ENCODE measurements around the gene ARL5C. TPM values are rescaled to one million over a fixed set of nuclear protein-coding genes. Genes with fewer than 3 reads are reported as not detected.

Gene ARL5C, protein sequence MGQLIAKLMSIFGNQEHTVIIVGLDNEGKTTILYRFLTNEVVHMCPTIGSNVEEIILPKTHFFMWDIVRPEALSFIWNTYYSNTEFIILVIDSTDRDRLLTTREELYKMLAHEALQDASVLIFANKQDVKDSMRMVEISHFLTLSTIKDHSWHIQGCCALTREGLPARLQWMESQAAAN
- total RNA-seq: not detected
- long read RNA-seq: 0 reads

DNA sequence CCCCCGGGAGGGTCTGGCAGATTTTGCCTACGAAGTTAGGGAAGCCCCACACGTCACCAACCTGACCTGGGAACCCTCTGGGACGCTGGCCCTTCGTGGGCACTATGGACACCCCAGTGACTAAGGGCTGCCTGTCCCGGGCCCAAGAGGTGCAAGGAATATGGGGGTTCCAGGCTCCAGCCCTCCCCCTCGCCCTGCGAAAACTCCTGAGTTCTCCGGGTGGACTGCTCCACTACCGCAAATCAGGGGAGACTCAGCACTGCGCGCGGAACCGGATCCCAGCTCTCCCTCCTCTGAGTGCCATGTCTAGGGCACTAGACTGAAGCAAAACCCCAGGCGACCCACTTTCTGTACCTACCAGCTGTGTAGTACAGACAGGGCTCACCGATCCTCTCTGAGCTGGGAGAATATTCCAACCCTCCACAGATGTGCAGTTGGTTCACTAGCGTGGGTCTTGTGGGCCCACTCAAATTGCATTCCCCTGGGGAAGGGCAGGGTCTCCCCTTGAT, at the start of gene ARL5C:
TSS of gene ARL5C (minus strand) at position 321 of the 509 bp plus-strand sequence. CDS start 401 bp downstream, outside the sequence.
- H3K4me1 ChIP-seq: peaks cover 15% of the 10 kb centered on the region
- TF ChIP-seq, protein P1, sequence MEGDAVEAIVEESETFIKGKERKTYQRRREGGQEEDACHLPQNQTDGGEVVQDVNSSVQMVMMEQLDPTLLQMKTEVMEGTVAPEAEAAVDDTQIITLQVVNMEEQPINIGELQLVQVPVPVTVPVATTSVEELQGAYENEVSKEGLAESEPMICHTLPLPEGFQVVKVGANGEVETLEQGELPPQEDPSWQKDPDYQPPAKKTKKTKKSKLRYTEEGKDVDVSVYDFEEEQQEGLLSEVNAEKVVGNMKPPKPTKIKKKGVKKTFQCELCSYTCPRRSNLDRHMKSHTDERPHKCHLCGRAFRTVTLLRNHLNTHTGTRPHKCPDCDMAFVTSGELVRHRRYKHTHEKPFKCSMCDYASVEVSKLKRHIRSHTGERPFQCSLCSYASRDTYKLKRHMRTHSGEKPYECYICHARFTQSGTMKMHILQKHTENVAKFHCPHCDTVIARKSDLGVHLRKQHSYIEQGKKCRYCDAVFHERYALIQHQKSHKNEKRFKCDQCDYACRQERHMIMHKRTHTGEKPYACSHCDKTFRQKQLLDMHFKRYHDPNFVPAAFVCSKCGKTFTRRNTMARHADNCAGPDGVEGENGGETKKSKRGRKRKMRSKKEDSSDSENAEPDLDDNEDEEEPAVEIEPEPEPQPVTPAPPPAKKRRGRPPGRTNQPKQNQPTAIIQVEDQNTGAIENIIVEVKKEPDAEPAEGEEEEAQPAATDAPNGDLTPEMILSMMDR (IDR thresholded peaks at IDR 0.05): no peak
- H3K9me3 ChIP-seq: no peaks in the 10 kb centered on the region
- intact Hi-C loops (cut with DNase I): no loop called here
- DNase-seq: no peak
- H3K27ac ChIP-seq: no peak within 1 kb of the TSS
- peak in 1 of 2 donors; percentile 8 for ATAC-seq
- peak within 1 kb of the TSS; percentile 57 for H3K4me3 ChIP-seq
- H3K27me3 ChIP-seq (ENCODE audit: low read depth): peaks cover 9% of the 10 kb centered on the region
- H3K36me3 ChIP-seq: no peaks in the 10 kb centered on the region

DNA sequence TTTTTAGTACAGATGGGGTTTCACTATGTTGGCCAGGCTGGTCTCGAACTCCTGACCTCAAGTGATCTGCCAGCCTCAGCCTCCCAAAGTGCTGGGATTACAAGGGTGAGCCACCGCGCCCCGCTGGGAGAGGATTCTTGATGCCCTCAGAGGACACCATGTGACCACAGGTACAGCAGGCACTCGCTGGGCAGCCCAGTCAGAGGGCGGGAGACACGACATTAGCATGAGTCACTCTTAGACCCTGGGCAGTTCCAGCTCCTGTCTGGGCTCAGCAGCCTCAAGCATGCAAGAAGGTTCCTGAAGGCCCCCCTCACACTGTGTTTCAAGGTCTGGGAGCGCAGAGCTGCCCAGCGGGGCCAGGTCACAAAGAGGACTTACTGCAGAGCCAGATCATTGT, 47.9 kb upstream of the ARL5C start:
- Histone ChIP-seq H3K27me3 (ENCODE audit: low read depth) (peaks cover 13% of the 10 kb centered on the region), H3K36me3 (no peaks in the 10 kb centered on the region), H3K4me3 (no peak overlapping the region), H3K4me1 (peaks cover 30% of the 10 kb centered on the region), H3K9me3 (no peaks in the 10 kb centered on the region), H3K27ac (no peak overlapping the region)
- TF ChIP-seq, protein P1 (IDR thresholded peaks at IDR 0.05): no peak
- intact Hi-C loops (cut with DNase I): no loop called here
- peak; percentile 64 to 72 for ATAC-seq
- DNase-seq: peak; percentile 73

DNA sequence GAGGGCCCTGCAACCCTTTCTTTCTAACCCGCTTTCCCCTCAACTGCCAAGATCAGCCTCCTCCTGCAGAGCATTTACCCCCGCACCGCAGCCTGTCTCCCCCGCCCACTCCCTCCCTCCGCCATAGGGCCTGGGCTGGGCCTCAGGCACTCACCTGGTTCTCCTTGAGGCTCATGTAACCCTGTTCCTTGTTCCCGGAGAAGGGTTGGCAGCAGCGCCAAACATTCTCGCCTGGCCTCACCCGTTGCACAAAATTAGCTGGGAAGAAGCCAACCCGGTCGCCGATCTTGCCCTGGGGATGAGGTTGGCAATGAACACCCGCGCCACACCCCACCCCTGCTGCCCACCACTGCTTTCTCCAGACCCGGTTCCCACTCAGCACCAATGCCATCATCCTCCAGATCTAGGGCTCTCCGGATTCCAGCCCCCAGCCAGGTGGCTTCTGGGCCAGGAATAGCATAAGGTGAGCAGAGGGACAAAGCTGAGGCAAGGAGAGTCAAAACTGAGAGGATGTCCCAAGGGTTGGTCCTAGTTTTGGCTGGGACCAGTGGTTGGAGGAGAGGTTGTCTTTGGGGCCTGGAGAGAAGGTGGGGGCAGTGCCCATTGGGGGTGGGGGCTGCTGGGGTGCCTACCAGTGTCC, 47.0 kb upstream of the ARL5C start:
- Histone ChIP-seq H3K4me3 (no peak overlapping the region), H3K4me1 (peaks cover 37% of the 10 kb centered on the region), H3K27ac (peak overlapping the region; percentile 41), H3K9me3 (no peaks in the 10 kb centered on the region), H3K36me3 (no peaks in the 10 kb centered on the region), H3K27me3 (ENCODE audit: low read depth) (peaks cover 10% of the 10 kb centered on the region)
- TF ChIP-seq, protein P1 (IDR thresholded peaks at IDR 0.05): no peak
- peak; percentile 74 to 78 for ATAC-seq
- DNase-seq: peak; percentile 88
- intact Hi-C loops (cut with DNase I): no loop called here

DNA sequence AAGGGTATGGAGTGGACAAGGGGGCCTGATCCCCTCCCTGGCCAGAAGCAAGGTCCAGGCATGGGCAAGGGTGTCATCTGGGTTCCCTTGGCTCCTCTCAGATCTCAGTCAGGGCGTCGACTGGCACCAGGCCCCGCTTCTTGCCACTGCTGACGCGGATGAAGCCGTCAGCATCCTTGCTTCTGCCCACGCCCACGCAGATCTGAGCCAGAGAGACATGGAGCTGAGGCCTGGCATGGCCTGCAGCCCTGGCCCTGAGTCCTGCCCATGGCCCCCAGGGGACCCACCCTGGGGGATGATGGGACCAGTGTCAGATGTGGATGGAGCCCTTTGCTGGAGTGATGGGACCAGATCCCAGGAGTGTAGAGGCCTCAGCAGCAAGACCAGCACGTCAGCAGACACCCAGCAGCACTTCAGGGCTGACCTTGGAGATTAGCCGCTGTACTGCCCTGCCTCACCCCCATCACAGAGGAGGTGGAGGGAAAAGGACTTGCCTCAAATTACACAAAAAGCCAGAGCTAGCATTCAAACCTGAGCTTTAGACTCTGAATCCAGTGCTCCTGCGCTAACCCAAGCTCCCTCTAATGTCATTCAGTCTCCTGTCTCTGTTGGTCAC, 46.3 kb upstream of the ARL5C start:
- peaks cover 10% of the 10 kb centered on the region for H3K27me3 ChIP-seq (ENCODE audit: low read depth)
- H3K4me3 ChIP-seq: no peak overlapping the region
- DNase-seq (no peak), ATAC-seq (no peak)
- intact Hi-C loops (cut with DNase I): no loop called here
- no peaks in the 10 kb centered on the region for H3K9me3 ChIP-seq
- H3K27ac ChIP-seq: peak overlapping the region; percentile 41
- H3K36me3 ChIP-seq: no peaks in the 10 kb centered on the region
- peaks cover 41% of the 10 kb centered on the region for H3K4me1 ChIP-seq
- TF ChIP-seq, protein P1 (IDR thresholded peaks at IDR 0.05): no peak

DNA sequence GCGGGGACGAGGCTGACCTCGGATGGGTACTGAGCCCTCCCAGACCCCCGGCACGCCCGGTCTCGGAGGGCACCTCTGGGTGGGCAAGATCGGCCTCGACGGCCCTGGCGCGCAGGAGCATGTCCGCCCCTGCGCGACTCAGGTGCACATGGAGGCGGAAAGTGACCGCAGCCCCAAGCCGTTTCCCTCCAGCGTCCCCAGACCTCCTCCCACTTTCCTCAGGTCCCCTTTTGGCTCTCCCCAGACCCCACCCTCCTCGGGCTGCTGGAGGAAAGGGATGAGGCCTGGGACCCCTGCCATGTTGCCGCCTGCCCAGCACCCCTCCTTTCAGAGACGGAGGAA, 44.1 kb upstream of the ARL5C start:
- intact Hi-C loops (cut with DNase I): no loop called here
- H3K4me3 ChIP-seq: peak overlapping the region; percentile 47
- peak overlapping the region; percentile 60 for H3K27ac ChIP-seq
- TF ChIP-seq, protein P1 (IDR thresholded peaks at IDR 0.05): no peak
- H3K27me3 ChIP-seq (ENCODE audit: low read depth): peaks cover 7% of the 10 kb centered on the region
- peaks cover 2% of the 10 kb centered on the region for H3K36me3 ChIP-seq
- ATAC-seq (no peak), DNase-seq (no peak)
- H3K4me1 ChIP-seq: peaks cover 44% of the 10 kb centered on the region
- no peaks in the 10 kb centered on the region for H3K9me3 ChIP-seq
